GM21529 (cell line): ENCODE results near the gene IL17RD.

Experiments used
- ATAC-seq: cut with Tn5 transposase; IDR thresholded peaks from one replicate; pipeline ENCODE4 v1.9.1; 2021; ENCODE audit not compliant: unreplicated experiment

Gene IL17RD

DNA sequence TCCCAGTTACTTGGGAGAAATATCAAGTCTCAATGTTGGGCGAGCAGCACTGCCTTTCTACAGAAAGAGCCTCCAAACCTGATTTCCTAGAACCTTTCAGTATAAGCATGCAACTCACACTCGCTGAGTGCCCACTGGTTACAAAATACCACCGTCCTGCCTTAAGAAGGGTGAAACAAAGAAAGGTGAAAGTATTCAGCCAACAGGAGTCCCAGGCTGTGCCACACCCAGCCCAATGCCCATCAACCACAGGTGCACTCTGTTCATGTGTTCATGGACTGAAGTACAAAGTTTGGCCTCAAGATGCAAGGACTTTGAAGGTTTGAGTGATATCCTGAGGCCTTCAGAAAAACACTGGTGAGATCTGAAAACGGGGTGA lies 34.0 kb downstream of the IL17RD start:
- no peak for ATAC-seq

DNA sequence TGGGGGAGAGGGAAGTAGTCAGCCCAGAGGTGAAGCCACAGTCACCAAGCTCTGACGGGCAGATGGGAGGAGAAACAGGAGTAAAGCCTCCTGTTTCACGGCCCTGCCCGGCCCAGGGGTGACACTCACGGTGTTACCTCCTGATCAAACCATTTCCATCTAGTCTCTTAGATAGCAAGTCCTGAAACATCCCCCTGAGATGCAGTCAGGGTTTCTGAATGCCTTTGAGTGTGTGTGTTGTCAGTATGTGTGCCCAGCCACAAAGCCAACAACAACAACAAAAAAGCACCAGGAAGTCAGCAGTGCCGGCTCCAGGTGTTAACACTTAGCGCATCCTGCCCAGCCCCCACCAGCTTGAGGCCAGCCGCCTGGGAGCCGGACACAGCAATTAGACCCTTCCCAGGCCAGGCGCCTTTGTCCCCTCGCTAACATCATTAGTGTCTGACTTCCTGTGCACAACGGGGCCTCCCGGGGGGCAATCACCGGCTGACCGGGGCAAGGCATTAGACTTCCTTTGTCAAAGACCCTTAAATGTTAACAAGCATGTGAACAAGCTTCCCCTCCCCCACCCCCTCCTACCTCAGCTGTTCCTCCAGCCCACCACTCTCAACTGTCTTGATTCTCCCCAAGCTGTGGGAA lies 34.5 kb downstream of the IL17RD start:
- ATAC-seq = no peak

- no peak for ATAC-seq
Measured at GRCh38 chr3:57128826-57129667, 36.1 kb downstream of the IL17RD start.

DNA sequence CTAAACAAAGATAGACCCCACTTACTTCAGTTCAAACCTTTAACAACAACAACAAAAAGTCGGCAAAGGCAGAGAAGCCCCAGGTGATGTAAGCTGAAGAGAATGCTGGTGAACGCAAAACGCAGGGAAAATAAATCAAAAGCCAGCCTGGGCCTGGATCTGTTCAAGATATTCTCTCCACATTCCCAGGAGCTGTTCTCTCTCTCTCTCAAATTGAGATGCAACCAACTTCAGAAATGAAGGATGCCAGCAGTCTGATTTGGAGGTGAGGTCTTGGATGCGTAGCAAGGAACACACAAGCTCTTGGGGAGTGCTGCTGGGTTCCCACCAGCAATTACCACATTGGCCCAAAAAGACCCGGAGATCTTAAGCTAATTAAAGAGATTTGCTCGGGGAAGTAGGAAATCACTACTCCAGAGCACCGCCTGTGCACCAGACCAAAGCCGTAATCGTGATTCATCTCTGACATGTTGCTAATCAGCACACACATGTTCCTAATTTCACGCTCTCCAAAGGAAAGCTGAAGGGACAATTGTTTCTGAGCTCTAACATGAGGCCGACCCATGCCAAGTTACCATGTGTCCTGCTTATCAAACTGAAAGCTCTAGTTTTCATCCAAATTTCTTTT lies 37.1 kb downstream of the IL17RD start:
- ATAC-seq = no peak

DNA sequence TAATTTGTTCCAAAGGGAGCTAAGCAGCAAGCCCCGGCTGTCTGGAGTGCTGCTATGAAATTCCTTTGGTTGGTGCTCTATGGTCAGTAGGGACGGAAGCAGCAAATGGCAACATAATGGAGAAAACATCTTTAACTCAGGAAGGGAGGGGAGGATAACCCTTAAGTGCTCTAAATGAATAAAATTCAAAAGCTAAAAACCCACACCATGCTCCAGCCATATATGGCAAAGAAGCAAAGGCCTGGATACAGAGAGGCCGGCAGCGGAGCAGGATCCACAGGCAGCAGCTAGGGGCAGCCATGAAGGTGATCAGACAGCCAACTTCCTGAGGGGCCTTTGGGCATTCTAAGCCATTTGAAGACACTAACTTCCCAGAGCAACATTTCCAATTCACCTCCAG lies 38.9 kb downstream of the IL17RD start:
- no peak for ATAC-seq

GRCh38 chr3:57120451-57121174 lies 44.5 kb downstream of the IL17RD start:
- no peak for ATAC-seq

- ATAC-seq = no peak
Measured at GRCh38 chr3:57120040-57120439, 45.1 kb downstream of the IL17RD start.

GRCh38 chr3:57118254-57118653 lies 46.9 kb downstream of the IL17RD start:
- ATAC-seq = no peak

GRCh38 chr3:57116501-57116900 lies 48.7 kb downstream of the IL17RD start:
- ATAC-seq = no peak

DNA sequence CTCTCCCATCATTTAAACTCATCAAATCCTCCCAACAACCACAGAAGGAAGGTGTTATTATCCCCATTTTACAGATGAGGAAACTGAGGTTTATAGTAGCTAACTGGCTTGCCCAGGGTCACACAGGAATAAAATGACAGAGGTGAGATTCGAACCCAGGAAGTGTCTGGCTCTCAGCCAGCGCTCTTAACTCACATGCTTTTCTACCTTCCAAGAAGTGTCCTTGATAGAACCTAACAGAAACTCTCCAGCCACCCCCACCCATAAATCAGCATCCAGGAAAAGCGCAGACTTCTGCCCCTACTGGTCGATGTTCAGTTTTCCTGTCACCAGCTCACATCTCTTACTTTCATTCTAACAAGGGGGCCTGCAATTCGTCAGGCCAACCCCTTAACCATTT lies 52.9 kb downstream of the IL17RD start:
- no peak for ATAC-seq

- no peak for ATAC-seq
Measured at GRCh38 chr3:57110798-57111197, 54.4 kb downstream of the IL17RD start.

DNA sequence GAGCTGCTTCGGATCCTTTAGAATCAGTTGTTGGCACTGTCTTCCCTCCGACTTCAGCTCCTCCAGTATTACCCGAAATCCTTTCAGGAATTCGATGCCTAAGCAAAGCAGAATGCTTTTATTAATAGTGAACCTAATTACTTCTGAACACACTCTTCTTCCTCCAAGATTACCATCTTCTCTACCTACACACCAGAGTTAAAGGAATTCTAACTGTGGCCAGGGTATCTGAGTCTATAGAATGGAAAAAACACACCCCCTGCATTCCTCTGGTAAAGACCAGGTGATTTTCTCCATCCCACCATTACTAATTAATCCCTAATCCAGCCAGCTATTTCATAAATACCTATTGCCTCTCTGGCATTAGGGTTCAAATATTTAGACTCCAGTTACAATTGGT lies 54.9 kb downstream of the IL17RD start:
- no peak for ATAC-seq

GRCh38 chr3:57109437-57110199 lies 55.5 kb downstream of the IL17RD start:
- no peak for ATAC-seq

- ATAC-seq = no peak
Measured at GRCh38 chr3:57108684-57109083, 56.5 kb downstream of the IL17RD start.

DNA sequence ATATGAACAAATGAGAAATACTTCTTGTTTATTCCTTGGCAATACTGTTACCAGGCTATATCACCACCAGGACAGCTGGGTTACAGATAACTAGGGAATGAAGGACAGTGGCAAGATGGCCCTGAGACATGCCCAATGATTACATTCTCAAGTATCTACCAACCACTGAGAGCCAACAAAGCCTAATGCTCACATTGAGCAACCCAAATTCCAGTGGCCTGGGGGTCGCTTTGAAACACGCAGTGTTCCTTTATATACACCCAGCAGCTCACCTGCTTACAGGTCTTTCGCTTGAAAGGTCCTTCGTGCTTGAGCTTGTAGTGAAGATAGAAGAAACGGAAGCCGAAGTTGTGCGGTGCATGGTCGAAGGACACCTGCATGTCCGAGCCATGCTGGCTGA lies 59.6 kb downstream of the IL17RD start:
- no peak for ATAC-seq

GRCh38 chr3:57100046-57100695 lies 65.0 kb downstream of the IL17RD start:
- peak; percentile 76 for ATAC-seq

DNA sequence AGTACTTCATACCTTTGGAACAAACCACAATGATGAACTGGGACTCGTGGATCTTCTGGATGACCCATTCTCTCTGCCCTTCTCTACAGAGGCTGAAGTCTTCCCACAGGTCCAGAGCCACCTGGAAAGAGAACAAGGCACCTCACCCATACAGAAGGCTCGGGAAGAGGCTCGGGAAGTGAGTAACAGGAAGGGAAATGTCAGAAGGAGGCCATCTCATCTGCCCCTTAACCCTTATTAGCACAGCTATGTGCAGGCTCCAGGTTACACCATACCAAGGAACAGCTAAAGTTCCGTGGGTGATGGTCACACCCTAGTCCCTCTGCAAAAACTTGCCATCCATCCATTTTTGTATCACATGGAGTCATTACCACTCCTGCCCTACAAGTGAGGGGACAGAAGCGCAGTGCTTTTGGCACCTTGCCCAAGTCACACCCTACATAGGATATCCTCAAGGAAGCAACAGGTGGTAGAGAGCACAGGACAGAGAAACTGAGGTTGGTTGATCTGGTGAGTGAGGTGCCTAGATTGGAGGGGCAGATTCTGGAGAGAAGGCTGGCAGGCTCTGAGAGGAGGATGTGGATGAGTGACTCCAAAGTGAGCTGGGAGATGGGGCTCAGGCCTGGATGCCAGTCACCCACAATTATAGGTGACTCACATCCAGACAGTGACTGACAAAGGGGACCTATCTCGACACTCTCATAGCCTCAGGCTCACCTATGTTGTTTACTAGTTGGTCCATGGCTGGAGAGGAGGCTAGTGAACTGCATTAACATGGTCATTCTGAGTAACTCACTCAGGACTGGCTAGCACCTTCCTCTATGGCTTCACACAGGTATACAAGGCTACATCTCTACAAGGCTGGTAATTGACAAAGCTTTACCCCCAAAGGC lies 66.5 kb downstream of the IL17RD start:
- no peak for ATAC-seq

DNA sequence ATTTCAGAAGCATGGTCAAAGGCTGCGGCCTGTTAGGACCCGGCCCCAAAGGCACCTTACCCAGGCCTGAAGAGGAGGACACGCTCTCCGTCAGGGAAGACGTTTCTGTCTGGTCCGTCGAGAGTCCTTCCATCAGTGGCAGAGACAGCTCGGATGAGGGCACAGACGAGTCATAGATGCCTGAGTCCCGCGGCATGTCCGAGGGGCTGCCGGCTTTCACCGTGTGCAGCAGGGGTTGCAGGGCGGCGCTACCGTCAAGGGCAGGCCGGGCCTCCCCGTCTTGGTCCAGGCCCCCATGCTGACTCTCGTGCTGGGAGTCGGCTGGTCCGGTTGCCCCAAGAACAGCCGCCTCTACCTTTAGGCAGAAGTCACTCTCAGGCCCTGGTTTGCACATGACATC lies 67.6 kb downstream of the IL17RD start:
- ATAC-seq = no peak

GRCh38 chr3:57095363-57095762 lies 69.8 kb downstream of the IL17RD start:
- ATAC-seq = no peak
